Gastrocnemius medialis (tissue), 4 donors: ENCODE data around the gene TMEM59L. TPM values are rescaled to one million over a fixed set of nuclear protein-coding genes. Genes with fewer than 3 reads are reported as not detected.
"Not testable (repeated sequence)": the region's sequence is repeated elsewhere in the genome, so short reads cannot be mapped to it uniquely, and the experiment has no call there.

Experiments used
- ATAC-seq, 2 donors: fragments of 150-250 bp; one replicate each; pipeline ENCODE4 v1.9.1; 2016
- DNase-seq, 2 donors: peaks; one replicate each; pipeline ENCODE4 v3.0.0-alpha.2; 2019
- H3K27ac ChIP-seq, 4 donors: fragments of 200-600 bp; sonication (generic); 1 replicate in 1 of 4; 2 replicates in 3 of 4; pipeline ENCODE4 v1.5.1; 2016 to 2018; ENCODE audit warnings: mild to moderate bottlenecking in 2 of 4, moderate library complexity in 1 of 4
- H3K27me3 ChIP-seq, 3 donors: fragments of 200-600 bp; sonication (generic) in 2 of 3; 1 replicate in 1 of 3; 2 replicates in 2 of 3; pipeline versions ENCODE4 v1.5.1 to v1.6.0; 2016 to 2019; ENCODE audit warnings: mild to moderate bottlenecking in 1 of 3, moderate library complexity in 1 of 3
- H3K36me3 ChIP-seq, 2 donors: fragments of 200-600 bp; sonication (generic) in 1 of 2; one replicate each; pipeline ENCODE4 v1.5.1; 2017 to 2018
- H3K4me1 ChIP-seq, 2 donors: fragments of 200-600 bp; sonication (generic) in 1 of 2; one replicate each; pipeline ENCODE4 v1.5.1; 2016 to 2017; ENCODE audit warnings: mild to moderate bottlenecking in 2 of 2
- H3K4me3 ChIP-seq, 4 donors: fragments of 200-600 bp; sonication (generic) in 3 of 4; 1 replicate in 1 of 4; 2 replicates in 3 of 4; pipeline ENCODE4 v1.5.1; 2016 to 2019; ENCODE audit warnings: mild to moderate bottlenecking in 2 of 4
- H3K9me3 ChIP-seq, 3 donors: fragments of 200-600 bp; sonication (generic) in 2 of 3; 1 replicate in 1 of 3; 2 replicates in 2 of 3; pipeline ENCODE4 v1.5.1; 2016 to 2019
- POLR2A ChIP-seq, 2 donors: fragments of 450-650 bp; IDR thresholded peaks; one replicate each; pipeline ENCODE4 v1.6.1; 2017; ENCODE audit warnings: antibody characterized with exemption in 2 of 2, mild to moderate bottlenecking in 2 of 2, moderate library complexity in 2 of 2
- in situ Hi-C, 4 donors: fragments of 200-750 bp; cut with MboI; loops; one replicate each; pipeline versions ENCODE4 v1.15.0 to v1.8.0; 2017; ENCODE audit warnings: low sequenced_read_pairs in 4 of 4
- intact Hi-C: fragments of 100-400 bp; cut with DNase I; formaldehyde crosslinking; loops from one replicate; pipeline ENCODE4 v1.15.1; 2023; ENCODE audit warnings: low total_unique reads
- total RNA-seq, 4 donors: library from RNA; depleted of rRNA; stranded (reverse); fragments of >200 nt; gene quantifications; one replicate each; pipeline versions ENCODE4 v1.1.0 to v1.2.3, GENCODE V29; 2016
- TF ChIP-seq, protein P1 (sequence below), 5 experiments: fragments of 450-650 bp in 3 of 5; fragments of 200-600 bp in 2 of 5; sonication (generic) in 2 of 5; IDR thresholded peaks in 4 of 5; conservative IDR thresholded peaks in 1 of 5; 1 replicate in 4 of 5; 2 replicates in 1 of 5; pipeline ENCODE4 v1.5.1; 2016 to 2019; ENCODE audit warnings: antibody characterized with exemption in 5 of 5, mild to moderate bottlenecking in 3 of 5, moderate library complexity in 3 of 5

The TMEM59L gene
- total RNA-seq, 4 donors from 2014 or later, result 0.20 to 2.1 (median 0.36) TPM; not detected in 1

DNA sequence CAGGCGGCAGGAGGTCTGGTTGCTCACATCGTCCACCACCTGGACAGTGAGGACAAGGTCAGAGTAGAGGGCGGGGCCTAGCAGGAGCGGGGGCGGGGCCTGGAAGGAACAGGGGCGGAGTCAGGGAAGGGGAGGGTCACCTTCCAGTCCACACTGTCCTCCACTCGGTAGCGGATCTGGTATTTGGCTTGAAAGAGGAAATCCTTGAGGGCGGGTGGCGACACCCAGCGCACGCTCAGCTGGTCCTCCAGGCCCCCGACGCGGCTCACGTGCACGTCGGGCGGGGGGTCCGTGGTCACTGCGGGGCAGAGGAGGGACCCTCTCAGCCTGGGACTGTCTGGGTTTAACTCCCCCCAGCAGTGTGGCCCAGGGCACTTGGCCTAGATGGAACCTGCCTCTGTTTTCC lies 15.9 kb upstream of the TMEM59L start:
- intact Hi-C loops (no loop called here), in situ Hi-C loops (loop anchor here (10.0 to 25.0 kb wide), 4 partner anchors 78 to 258 kb away; partner anchors contain the start of gene UPF1 (in 1 of the 4))
- ATAC-seq (peak in 1 of 2 donors; percentile 25), DNase-seq (peak in 1 of 2 donors; percentile 40)
- Histone ChIP-seq H3K27me3 (no peaks in the 10 kb centered on the region), H3K27ac (no peak overlapping the region), H3K36me3 (no peaks in the 10 kb centered on the region), H3K9me3 (no peaks in the 10 kb centered on the region), H3K4me1 (peaks cover 13 to 17% of the 10 kb centered on the region in 2 donors), H3K4me3 (no peak overlapping the region)
- TF ChIP-seq POLR2A (IDR thresholded peaks at IDR 0.05), result no peak
- TF ChIP-seq, protein P1, sequence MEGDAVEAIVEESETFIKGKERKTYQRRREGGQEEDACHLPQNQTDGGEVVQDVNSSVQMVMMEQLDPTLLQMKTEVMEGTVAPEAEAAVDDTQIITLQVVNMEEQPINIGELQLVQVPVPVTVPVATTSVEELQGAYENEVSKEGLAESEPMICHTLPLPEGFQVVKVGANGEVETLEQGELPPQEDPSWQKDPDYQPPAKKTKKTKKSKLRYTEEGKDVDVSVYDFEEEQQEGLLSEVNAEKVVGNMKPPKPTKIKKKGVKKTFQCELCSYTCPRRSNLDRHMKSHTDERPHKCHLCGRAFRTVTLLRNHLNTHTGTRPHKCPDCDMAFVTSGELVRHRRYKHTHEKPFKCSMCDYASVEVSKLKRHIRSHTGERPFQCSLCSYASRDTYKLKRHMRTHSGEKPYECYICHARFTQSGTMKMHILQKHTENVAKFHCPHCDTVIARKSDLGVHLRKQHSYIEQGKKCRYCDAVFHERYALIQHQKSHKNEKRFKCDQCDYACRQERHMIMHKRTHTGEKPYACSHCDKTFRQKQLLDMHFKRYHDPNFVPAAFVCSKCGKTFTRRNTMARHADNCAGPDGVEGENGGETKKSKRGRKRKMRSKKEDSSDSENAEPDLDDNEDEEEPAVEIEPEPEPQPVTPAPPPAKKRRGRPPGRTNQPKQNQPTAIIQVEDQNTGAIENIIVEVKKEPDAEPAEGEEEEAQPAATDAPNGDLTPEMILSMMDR (IDR thresholded peaks at IDR 0.05 in 4 of 5, conservative IDR thresholded peaks at IDR 0.05 in 1 of 5), result no peak

DNA sequence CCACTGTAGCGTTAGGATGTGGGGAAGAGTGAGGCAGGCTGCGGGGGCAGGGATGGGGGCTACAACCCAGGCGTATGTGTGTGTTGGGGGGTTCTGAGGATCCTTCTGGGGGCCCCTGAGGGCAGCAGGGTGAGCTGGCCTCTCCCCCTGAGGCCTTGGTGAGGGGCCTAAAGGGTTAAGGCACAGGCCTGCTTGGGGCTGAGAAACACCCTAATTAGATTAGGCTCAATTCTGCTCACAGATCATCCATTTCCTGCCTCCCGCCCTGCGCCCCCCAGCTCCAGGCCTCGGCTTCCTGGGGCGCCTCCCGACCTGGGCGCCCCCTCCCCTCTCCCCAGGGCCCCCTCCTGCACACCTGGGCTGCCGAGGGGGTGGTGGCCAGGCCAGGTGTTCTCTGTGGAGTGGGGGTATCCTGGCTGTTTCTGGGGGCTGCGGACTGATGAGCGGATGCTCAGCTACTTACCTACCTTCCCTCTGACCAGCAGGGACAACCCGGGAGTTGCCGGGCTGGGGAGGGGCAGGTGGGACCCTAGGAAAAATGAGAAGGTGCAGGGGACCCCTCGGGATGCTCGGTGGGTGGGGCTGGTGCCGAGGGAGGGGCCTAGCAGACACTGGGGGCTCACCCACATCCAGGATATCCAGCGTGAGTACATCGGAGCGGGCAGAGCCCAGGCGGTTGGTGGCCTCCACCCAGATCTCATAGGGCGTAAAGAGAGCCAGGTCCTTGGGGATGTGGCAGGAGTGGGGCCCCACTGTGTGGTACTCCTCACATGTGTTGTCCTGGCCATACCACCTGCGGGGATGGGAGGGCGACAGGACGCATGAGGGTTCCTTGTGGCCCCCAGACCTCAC lies 14.6 kb upstream of the TMEM59L start:
- H3K36me3 ChIP-seq, result no peaks in the 10 kb centered on the region
- H3K27me3 ChIP-seq, result no peaks in the 10 kb centered on the region
- intact Hi-C loops (no loop called here), in situ Hi-C loops (loop anchor here (10.0 to 25.0 kb wide), 4 partner anchors 77 to 257 kb away; partner anchors contain the start of gene UPF1 (in 1 of the 4))
- ATAC-seq, result no peak
- no peak for TF ChIP-seq POLR2A (IDR thresholded peaks at IDR 0.05)
- TF ChIP-seq, protein P1 (IDR thresholded peaks at IDR 0.05 in 4 of 5, conservative IDR thresholded peaks at IDR 0.05 in 1 of 5), result no peak
- no peaks in the 10 kb centered on the region for H3K9me3 ChIP-seq
- no peak for DNase-seq
- no peak overlapping the region for H3K27ac ChIP-seq
- peaks cover 13 to 17% of the 10 kb centered on the region in 2 donors for H3K4me1 ChIP-seq
- H3K4me3 ChIP-seq, result no peak overlapping the region

DNA sequence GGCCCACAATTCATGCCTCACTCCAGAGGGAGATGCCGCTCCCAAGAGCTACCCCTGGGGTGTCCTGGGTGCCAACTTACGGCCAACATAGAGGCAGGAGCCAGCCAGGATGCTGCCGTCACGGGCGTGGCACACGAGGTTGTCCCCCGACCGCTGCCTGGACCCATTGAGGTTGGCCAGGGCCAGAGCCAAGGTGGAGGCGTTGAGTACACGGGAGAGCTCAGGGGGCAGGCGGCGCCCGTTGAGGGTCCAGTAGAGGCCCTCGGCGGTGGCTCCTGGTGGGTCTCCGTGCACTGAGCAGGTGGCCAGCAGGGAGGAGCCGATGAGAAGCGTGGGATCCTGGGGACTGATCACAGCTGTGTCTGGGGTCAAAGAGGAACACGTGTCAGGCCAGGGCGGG lies 13.2 kb upstream of the TMEM59L start:
- DNase-seq, result no peak
- Histone ChIP-seq H3K4me1 (peaks cover 9 to 18% of the 10 kb centered on the region in 2 donors), H3K36me3 (no peaks in the 10 kb centered on the region), H3K9me3 (no peaks in the 10 kb centered on the region), H3K27ac (no peak overlapping the region), H3K27me3 (peaks cover under 1 to 7% (median 4%) of the 10 kb centered on the region in 3 donors), H3K4me3 (no peak overlapping the region)
- intact Hi-C loops, result no loop called here
- in situ Hi-C loops, result loop anchor here (10.0 to 25.0 kb wide), 4 partner anchors 75 to 255 kb away; partner anchors contain the start of gene UPF1 (in 1 of the 4)
- no peak for ATAC-seq
- TF ChIP-seq POLR2A (IDR thresholded peaks at IDR 0.05), result no peak
- TF ChIP-seq, protein P1 (IDR thresholded peaks at IDR 0.05 in 4 of 5, conservative IDR thresholded peaks at IDR 0.05 in 1 of 5), result no peak

DNA sequence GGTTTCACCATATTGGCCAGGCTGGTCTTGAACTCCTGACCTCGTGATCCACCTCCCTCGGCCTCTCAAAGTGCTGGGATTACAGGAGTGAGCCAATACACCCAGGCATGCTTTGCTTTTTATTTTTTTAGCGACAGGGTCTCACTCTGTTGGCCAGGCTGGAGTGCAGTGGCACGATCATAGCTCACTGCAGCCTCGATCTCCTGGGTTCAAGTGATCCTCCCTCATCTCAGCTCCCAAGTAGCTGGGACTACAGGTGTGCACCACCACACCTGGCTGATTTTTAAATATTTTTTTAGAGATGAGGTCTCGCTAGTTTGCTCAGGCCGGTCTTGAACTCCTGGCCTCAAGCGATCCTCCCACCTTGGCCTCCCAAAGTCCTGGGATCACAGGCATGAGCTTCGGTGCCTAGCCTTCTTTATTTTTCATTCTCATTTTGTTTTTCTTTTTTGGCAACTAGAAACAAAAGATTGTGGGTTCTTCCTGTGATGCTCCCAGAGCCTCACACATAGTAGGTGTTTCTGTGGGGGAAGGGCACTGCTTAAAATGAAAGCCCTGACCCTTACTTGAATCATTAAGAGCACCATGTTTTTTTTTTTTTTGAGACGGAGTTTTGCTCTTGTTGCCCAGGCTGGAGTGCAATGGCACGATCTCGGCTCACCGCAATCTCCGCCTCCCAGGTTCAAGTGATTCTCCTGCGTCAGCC lies 11.8 kb upstream of the TMEM59L start:
- peaks cover 14 to 18% (median 18%) of the 10 kb centered on the region in 3 donors for H3K27me3 ChIP-seq
- H3K4me3 ChIP-seq, intact Hi-C loops, ATAC-seq, H3K4me1 ChIP-seq, in situ Hi-C loops, H3K27ac ChIP-seq, H3K36me3 ChIP-seq, H3K9me3 ChIP-seq, DNase-seq: not testable (repeated sequence)

DNA sequence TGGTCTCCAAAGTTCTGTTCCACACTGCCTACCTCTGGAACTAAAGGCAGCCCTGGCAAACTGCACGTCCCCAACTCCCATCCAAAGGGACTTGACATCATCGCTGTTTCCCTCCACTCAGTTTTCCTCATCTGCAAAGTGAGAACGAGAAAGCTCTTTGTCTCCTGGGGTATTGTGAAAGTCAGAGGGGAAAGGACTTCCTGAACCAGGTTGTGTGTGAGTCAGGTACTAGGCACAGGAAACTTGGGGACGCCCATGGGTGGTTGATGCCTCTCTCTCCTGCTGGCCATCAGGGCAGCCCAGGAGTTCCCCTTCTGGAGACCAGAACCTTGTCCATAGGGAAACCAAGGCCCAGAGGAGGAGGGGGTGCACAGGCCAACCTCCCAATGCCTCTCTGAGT lies 10.8 kb upstream of the TMEM59L start:
- peaks cover 19 to 22% (median 22%) of the 10 kb centered on the region in 3 donors for H3K27me3 ChIP-seq
- TF ChIP-seq POLR2A (IDR thresholded peaks at IDR 0.05), result no peak
- TF ChIP-seq, protein P1 (IDR thresholded peaks at IDR 0.05 in 4 of 5, conservative IDR thresholded peaks at IDR 0.05 in 1 of 5), result no peak
- intact Hi-C loops (no loop called here), in situ Hi-C loops (no loop called here)
- H3K27ac ChIP-seq, result no peak overlapping the region
- ATAC-seq, result no peak
- no peaks in the 10 kb centered on the region for H3K9me3 ChIP-seq
- no peaks in the 10 kb centered on the region for H3K36me3 ChIP-seq
- peaks cover 0 to 9% of the 10 kb centered on the region in 2 donors for H3K4me1 ChIP-seq
- no peak for DNase-seq
- no peak overlapping the region for H3K4me3 ChIP-seq
